GM18499 (cell line): ENCODE data around the gene AGPAT3.

Experiments used
- ATAC-seq: cut with Tn5 transposase; IDR thresholded peaks from one replicate; pipeline ENCODE4 v1.9.1; 2021; ENCODE audit warnings: moderate number of reproducible peaks; ENCODE audit not compliant: insufficient read depth, unreplicated experiment

The AGPAT3 gene

GRCh38 chr21:43930848-43931375 lies 65.9 kb downstream of the AGPAT3 start:
- no peak for ATAC-seq

DNA sequence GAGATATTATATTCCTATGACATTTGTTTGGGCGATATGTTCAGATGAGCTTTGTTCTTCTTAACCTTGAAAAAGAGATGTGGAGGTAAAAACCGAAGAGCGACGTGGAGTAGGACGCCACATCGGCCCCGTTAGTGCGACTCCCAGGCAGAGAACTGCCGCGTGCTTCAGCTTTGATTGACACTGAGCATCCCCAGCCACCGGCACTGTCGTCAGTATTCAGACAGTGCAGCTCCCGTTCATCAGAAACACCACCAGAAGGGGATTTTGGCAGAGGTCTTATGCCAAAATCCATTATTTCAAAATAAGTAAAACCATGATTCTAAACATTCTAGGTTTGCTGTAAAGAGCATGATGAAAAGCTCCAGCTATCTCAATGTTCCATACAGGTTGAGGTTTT lies 66.5 kb downstream of the AGPAT3 start:
- ATAC-seq: no peak

GRCh38 chr21:43932005-43932404 lies 67.0 kb downstream of the AGPAT3 start:
- no peak for ATAC-seq

- no peak for ATAC-seq
Observed at GRCh38 chr21:43933199-43933598, 68.2 kb downstream of the AGPAT3 start.

DNA sequence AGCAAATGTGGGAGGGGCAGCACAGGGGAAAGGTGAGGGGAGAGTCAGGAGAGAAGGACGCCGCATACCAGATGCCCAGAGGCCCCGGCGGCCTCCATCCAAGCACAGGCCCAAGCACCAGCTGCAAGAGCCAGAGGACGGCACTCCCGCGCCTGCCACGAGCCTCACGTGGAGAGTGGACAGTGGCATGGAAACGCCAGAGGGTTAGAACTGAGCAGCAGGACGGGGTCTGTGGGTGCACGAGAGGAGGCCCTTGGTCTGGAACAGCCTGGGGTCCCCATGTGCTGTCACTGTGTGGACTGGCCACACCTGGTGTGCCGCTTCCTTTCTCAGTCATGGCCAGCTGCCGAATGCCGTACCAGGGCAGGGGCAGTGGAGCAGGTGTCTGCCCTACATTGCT lies 68.7 kb downstream of the AGPAT3 start:
- ATAC-seq: no peak

DNA sequence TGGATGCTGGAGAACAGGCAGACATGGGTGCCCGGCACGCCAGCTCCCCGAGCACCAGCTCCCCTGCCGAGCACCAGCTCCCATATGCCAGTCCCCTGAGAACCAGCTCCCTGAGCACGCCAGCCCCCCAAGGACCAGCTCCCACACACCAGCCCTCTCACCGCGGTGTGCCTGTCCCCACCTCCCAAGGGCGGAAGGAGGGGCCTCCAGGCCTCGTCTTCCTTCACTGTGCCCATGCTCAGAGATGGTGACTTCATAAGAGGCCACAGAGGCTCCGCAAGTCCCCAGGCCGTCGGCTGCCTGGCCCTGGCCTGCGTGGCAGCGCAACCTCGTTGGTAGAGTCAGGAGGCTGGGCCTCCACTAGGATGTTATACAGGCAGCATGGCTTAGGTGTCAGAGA lies 69.1 kb downstream of the AGPAT3 start:
- no peak for ATAC-seq

DNA sequence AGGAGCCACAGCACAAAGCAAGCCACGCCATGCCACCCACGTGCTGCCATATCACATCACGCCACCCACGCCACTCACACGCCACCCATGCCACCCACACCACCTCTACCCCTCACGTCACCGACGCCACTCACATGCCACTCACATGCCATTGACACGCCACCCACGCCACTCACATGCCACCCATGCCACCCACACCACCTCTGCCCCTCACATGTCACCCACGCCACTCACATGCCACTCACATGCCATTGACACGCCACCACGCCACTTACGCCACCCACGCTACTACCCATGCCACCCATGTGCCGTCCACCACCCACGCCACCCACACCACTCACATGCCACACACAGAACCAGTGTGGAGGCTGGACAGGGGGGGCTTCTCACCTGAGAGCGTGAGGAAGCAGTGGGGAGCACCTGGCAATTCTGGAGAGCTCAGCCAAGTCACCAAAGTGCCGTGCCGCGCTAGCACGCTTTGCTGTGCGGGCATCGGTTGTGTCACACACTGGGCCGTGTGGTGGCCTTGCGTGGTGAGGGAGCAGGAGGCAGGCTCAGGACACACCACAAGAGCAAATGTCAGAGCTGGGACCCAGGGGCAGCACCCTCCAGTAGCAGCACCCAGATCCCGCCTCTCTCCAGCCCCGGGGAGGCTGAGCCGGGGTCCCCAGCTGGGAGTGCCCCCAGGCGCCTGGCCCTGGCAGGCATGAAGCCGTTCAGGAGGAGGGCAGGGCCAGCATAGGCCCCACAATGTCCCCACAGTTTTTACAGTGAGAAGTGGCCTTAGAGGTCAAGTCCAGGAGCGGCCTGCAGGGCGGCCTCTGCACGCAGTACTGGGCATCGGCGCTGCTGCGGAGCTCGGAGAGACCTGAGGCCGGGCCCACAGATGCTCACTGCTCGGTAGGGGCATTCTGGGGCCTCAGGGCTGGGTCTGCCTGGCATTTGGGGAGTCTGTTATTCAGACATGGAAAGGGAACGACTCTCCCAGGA lies 70.0 kb downstream of the AGPAT3 start:
- ATAC-seq: no peak

- ATAC-seq: no peak
Observed at GRCh38 chr21:43935711-43936110, 70.7 kb downstream of the AGPAT3 start.

DNA sequence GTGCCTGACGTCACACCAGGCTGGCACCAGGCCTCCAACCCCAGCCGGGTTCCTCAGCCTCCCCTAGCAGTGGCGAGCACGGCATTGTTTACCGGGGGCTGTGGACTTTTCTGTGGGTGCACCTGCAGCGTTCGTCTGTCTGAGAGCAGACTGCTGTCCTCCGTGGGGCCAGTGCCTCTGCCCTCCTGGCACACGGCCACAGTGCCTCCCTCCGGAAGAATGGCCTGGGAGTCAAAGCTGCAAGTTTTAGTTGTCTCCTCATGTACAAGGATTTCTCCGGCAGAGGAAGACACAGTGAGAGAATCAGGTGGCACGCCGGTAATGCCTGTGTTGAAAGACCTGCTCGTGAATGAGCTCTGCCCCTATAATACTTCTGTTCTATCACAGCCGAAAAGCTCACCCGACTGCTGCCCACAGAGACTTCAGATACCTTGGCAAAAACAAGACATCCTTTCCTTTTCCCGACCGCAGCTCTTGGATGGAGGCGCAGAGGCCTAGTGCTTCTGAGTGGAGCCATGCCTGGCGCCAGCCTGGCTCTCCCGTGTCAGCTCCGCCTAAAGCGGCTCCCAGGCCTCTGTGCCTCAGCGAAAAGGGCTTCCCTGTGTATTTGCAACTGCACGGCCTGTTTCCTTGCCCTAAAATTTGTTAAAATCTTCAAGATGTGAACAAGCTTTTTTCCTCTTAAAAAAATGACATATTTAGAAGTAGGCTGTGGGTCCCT lies 71.4 kb downstream of the AGPAT3 start:
- ATAC-seq: no peak

DNA sequence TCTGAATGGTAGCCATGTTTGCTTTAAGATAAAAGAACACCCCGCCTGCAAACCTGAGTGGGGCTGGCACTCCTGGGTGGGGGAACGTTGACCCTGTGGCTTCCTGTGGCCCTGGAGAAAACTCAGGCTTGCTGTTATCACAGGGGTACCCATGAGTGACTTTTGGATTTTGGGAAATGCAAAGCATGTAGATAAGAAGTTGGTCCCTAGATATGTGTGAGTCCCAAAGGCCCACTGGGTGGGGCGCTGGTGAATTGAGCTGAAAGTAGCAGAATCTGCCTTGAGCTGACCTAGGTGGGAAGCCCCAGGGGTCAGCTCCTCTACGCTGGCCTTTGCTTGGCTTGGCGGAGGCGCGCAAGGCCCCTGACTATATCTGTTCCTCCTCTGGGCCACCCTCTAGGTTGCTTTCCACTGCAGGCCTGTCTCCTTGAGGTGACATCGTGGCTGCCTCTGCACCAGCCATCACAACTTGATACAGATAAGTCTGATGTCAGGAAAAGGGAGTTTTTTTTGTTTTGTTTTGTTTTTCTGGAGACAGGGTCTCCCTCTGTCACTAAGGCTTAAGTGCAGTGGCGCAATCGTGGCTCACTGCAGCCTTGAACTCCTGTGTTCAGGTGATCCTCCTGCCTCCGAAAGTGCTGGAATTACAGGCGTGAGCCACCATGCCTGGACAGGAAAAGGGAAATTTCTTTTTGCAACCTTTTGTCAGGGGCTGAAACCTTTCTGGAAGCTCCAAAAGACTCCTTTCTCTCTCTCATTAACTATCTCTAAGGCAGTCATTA lies 72.2 kb downstream of the AGPAT3 start:
- ATAC-seq: no peak

DNA sequence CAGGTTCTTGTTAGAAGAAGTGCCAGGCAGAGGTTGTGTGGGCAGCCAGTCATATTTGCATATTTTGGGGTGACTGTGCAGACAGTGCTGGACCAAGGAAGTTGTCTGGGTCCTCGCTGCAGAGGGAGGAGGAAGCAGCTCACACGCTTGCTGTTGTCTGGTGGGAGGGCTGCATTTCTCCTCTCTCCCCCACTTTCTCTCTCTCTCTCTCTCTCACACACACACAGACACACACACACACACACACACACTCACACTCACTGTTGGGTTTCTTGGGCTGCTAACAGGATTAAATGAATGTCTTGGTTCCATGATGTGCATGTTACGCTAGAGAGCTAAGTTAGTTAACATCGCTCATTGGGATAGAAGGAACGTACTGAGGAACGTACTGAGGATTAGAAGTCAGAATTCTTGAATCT lies 72.9 kb downstream of the AGPAT3 start:
- ATAC-seq: no peak

- ATAC-seq: peak; percentile 60
Observed at GRCh38 chr21:43938751-43939442, 73.9 kb downstream of the AGPAT3 start.

DNA sequence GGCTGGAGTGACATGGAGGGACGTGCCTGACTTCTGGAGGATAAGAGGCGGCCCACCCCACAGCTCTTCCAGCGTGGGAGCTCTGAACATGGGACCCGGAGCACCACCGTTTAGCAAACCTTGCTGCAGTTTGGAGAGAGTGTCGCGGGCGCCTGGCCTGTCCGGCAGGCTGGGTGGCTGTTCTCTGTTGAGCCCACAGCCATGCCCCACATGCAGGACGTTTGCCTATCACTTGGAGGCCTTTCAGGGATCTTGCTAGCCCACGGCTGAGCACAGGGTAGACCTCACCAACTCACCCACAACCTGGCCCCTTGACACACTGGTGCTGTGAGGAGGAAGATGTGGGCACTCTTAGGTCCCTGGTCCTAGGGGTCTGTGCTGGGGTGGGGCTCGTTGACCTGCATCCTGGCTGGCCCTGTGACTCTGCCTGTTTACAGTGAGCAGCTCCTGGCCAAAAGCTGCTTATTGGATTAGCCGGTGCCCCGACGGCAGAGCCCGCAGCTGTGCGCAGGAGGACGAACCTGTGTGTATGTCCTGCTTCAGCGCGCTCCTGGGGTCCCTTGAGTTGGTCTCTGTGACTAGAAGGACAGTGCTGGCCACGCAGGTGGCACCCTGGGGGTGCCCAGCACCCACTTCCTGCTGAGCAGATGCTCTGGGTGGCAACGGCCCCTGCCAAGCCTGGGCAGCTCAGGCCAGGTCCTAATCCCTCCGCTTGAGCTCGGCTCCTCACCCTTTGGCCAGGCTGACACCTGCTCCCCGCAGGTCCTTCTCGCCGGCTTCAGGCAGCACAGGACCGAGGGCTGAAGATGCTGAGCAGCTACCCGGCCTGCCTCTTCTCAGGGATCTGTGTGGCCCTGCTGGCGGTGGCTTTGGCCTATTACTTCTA lies 74.7 kb downstream of the AGPAT3 start:
- ATAC-seq: no peak

- ATAC-seq: no peak
Observed at GRCh38 chr21:43940329-43941050, 75.5 kb downstream of the AGPAT3 start.

DNA sequence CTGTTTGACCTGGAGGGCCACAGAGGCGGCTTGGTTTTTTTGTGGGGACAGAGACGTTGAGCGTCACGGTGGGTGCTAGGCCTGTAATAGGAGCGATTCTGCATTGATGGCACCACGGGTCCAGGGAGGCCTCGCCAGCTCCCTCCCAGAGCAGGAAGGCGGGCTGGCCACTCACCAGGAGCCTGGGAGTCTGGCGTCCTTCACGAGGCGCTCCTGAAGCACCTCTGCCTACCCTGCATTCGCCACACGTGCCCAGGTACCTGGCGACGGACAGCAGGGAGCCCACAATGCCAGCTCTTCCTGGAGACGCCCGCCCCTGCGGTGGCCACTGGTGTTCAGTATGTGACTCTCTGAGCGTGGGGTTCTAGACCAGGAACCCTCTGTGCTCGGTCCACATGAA lies 77.2 kb downstream of the AGPAT3 start:
- ATAC-seq: no peak

GRCh38 chr21:43942621-43943020 lies 77.6 kb downstream of the AGPAT3 start:
- no peak for ATAC-seq

- ATAC-seq: no peak
Observed at GRCh38 chr21:43943512-43944077, 78.6 kb downstream of the AGPAT3 start.

DNA sequence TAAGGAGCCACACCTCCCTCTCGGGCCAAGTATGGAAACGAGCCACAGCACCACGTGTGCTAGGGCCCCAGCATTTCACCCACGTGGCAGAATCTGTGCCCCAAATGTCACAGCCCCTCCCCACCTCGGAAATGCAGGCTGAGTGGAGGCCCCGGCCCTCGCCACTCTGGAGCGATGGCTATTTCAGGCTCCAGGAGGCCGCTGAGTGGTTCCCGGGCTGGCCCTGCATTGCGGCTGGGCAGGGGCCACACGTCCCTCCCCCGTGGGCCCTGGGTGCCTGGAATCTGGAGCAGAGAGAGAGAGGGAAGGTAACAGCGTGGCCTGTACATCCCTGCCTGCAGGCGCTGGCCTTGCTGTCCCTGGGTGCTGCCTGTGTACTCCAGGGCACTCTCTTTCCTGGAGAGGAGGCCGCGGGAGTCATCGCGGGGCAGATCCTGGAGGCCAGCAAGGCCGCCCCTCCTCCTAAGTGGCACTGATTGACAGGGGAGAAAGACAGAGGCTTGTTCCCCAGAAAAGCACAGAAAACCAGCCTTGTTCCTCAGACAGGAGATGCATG lies 79.1 kb downstream of the AGPAT3 start:
- no peak for ATAC-seq
